Activated CD4-positive, alpha-beta memory T cell treated with anti-CD3 and anti-CD28 coated beads, Interleukin-2, amount 10 ng/mL, durations not matched to agents 7 days and 5 days (primary cell): Measurements from ENCODE around the gene RALGAPA2. TPM values are rescaled to one million over a fixed set of nuclear protein-coding genes. Genes with fewer than 3 reads are reported as not detected.

Source experiments
- CTCF ChIA-PET: fragments of 350-600 bp; sonication (Branson Sonifier 250); formaldehyde crosslinking; loops from one replicate; lab custom pipeline; 2021; ENCODE audit warnings: antibody characterized with exemption, inconsistent platforms; lab: Charles Lee
- POLR2A ChIA-PET: fragments of 350-600 bp; sonication (Branson Sonifier 250); formaldehyde crosslinking; loops from one replicate; lab custom pipeline; 2021; ENCODE audit warnings: antibody characterized with exemption; lab: Charles Lee
- DNase-seq: peaks from one replicate; pipeline ENCODE4 v3.0.0-alpha.2; 2020
- H3K27ac Mint-ChIP-seq: one replicate; pipeline ENCODE4 v1.8.0; 2021; ENCODE audit warnings: mild to moderate bottlenecking, mixed read lengths
- H3K27me3 Mint-ChIP-seq: one replicate; pipeline ENCODE4 v1.8.0; 2021; ENCODE audit warnings: mixed read lengths
- H3K36me3 Mint-ChIP-seq: one replicate; pipeline ENCODE4 v1.8.0; 2021; ENCODE audit warnings: low read depth, mixed read lengths
- H3K4me1 Mint-ChIP-seq: one replicate; pipeline ENCODE4 v1.8.0; 2021; ENCODE audit warnings: mixed read lengths
- H3K4me3 Mint-ChIP-seq: one replicate; pipeline ENCODE4 v1.8.0; 2021; ENCODE audit warnings: mild to moderate bottlenecking, mixed read lengths
- H3K9me3 Mint-ChIP-seq: one replicate; pipeline ENCODE4 v1.8.0; 2021; ENCODE audit warnings: mixed read lengths
- total RNA-seq, 2 experiments: library from RNA; stranded (reverse); gene quantifications; one replicate each; pipeline ENCODE4 v1.2.3, GENCODE V29; 2021

The RALGAPA2 gene
- total RNA-seq, 2 experiments from 2014 or later: 16.5 to 20.6 TPM

- ChIA-PET CTCF (no interaction called here), POLR2A (no interaction called here)
- Mint-ChIP-seq H3K4me3 (no peak overlapping the region), H3K36me3 (peaks cover 13% of the 10 kb centered on the region), H3K4me1 (no peaks in the 10 kb centered on the region), H3K27ac (no peak overlapping the region), H3K27me3 (no peaks in the 10 kb centered on the region), H3K9me3 (no peaks in the 10 kb centered on the region)
- no peak for DNase-seq
Measured at GRCh38 chr20:20629556-20630188, 82.8 kb downstream of the RALGAPA2 start.

DNA sequence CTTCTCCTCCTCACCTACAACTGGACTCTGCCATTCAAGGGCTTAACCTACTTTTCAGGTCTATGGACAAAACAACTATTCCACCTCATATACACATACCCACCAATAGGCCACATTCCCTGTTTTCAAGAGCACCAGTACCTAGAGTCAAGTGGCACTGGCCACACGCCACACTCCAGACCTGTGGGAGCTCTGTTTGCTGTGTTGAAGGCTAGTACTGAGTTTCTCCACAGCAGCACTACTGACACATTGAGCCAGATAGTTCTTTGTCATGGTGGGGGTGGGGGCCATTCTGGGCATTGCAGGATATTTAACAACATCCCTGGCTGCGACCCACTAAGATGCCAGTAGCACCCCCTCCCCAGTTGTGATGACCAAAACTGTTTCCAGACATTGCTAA, 84.1 kb downstream of the RALGAPA2 start:
- ChIA-PET CTCF (no interaction called here), POLR2A (no interaction called here)
- no peak overlapping the region for H3K4me3 Mint-ChIP-seq
- H3K9me3 Mint-ChIP-seq: no peaks in the 10 kb centered on the region
- no peak for DNase-seq
- H3K36me3 Mint-ChIP-seq: peaks cover 6% of the 10 kb centered on the region
- no peaks in the 10 kb centered on the region for H3K27me3 Mint-ChIP-seq
- no peaks in the 10 kb centered on the region for H3K4me1 Mint-ChIP-seq
- no peak overlapping the region for H3K27ac Mint-ChIP-seq

DNA sequence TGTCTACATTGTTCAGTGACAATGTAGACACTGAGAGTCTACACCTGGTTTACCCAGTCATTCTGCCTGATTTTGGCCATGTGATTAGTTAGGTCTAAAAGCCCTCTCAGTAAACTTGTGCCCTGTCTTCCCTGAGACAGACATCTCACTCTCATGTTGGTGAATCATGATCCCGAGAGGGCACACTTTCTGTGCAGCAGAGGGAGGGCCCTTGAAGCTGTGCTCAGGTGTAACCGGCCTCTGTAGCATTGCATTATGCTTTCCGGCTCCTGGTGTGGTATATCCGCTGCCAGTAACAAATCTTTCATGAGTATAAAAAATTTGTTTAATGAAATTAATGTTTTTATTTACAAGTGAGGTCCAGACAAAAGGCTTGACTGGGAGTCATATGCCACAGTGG, 85.0 kb downstream of the RALGAPA2 start:
- no peaks in the 10 kb centered on the region for H3K9me3 Mint-ChIP-seq

DNA sequence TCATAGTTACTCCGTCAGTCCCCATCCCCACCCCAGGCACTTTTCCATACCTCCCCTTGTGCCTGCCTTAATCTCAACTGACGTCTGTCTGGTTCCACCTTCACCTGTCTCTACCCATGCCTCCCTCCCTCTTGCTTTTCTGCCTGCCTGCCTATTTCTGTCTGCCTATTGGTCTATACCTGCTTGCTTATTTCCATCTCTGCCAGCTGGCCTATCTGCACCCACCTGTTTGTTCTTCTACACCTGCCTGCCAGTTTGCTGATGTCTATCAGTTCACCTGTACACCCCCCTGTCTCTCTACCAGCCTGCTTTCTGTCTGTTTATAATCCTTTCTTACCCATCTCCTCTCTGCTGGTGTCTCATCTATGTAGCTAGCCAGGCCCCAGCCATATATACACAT, 87.5 kb downstream of the RALGAPA2 start:
- no peaks in the 10 kb centered on the region for H3K4me1 Mint-ChIP-seq
- peaks cover 9% of the 10 kb centered on the region for H3K36me3 Mint-ChIP-seq
- ChIA-PET POLR2A (no interaction called here), CTCF (interaction anchor here (1.2 kb wide), 1 partner anchor 30 kb away, joined by 4 read pairs; no protein-coding TSS in a partner anchor)
- H3K27ac Mint-ChIP-seq: no peak overlapping the region
- no peak for DNase-seq
- H3K9me3 Mint-ChIP-seq: no peaks in the 10 kb centered on the region
- no peaks in the 10 kb centered on the region for H3K27me3 Mint-ChIP-seq
- H3K4me3 Mint-ChIP-seq: no peak overlapping the region

More for the DNA sequence above, 85.0 kb downstream of the RALGAPA2 start:
- H3K4me3 Mint-ChIP-seq: no peak overlapping the region
- no peaks in the 10 kb centered on the region for H3K4me1 Mint-ChIP-seq
- POLR2A ChIA-PET: no interaction called here
- DNase-seq: no peak
- H3K27ac Mint-ChIP-seq: no peak overlapping the region
- CTCF ChIA-PET: no interaction called here
- peaks cover 6% of the 10 kb centered on the region for H3K36me3 Mint-ChIP-seq
- H3K27me3 Mint-ChIP-seq: no peaks in the 10 kb centered on the region

DNA sequence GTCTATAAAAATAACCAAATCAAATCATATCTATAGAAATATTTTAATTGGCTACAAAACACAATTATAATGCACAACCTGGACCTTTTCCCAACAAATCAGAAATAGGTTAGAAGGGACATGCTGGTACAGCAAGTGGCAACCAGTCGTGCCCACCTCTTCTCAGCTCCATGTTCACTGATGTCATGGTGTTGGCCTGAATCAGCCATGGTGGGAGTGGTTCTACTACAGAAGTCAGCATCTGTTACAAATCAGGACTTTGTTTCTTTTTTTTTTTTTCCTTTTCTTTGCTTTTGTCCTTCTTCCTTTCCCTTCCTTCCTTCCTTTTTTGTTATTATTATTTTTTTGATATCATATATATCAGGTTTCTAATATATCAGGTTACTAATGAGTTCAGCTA, 91.2 kb downstream of the RALGAPA2 start:
- CTCF ChIA-PET: no interaction called here
- no peaks in the 10 kb centered on the region for H3K9me3 Mint-ChIP-seq
- no peaks in the 10 kb centered on the region for H3K4me1 Mint-ChIP-seq
- POLR2A ChIA-PET: no interaction called here
- no peak overlapping the region for H3K27ac Mint-ChIP-seq
- no peak for DNase-seq
- H3K4me3 Mint-ChIP-seq: no peak overlapping the region
- peaks cover 3% of the 10 kb centered on the region for H3K36me3 Mint-ChIP-seq
- H3K27me3 Mint-ChIP-seq: no peaks in the 10 kb centered on the region

- H3K27me3 Mint-ChIP-seq: no peaks in the 10 kb centered on the region
- ChIA-PET POLR2A (no interaction called here), CTCF (no interaction called here)
- DNase-seq: no peak
- H3K27ac Mint-ChIP-seq: no peak overlapping the region
- H3K4me1 Mint-ChIP-seq: no peaks in the 10 kb centered on the region
- H3K36me3 Mint-ChIP-seq: peaks cover 4% of the 10 kb centered on the region
- no peaks in the 10 kb centered on the region for H3K9me3 Mint-ChIP-seq
- no peak overlapping the region for H3K4me3 Mint-ChIP-seq
Measured at GRCh38 chr20:20614391-20614790, 98.1 kb downstream of the RALGAPA2 start.

GRCh38 chr20:20612251-20612650, 100.2 kb downstream of the RALGAPA2 start:
- no peaks in the 10 kb centered on the region for H3K9me3 Mint-ChIP-seq
- CTCF ChIA-PET: interaction anchor here (2.2 kb wide), 1 partner anchor 18 kb away, joined by 6 read pairs; no protein-coding TSS in a partner anchor
- no peaks in the 10 kb centered on the region for H3K4me1 Mint-ChIP-seq
- no peaks in the 10 kb centered on the region for H3K27me3 Mint-ChIP-seq
- DNase-seq: no peak
- peaks cover 4% of the 10 kb centered on the region for H3K36me3 Mint-ChIP-seq
- POLR2A ChIA-PET: no interaction called here
- H3K4me3 Mint-ChIP-seq: no peak overlapping the region
- no peak overlapping the region for H3K27ac Mint-ChIP-seq

DNA sequence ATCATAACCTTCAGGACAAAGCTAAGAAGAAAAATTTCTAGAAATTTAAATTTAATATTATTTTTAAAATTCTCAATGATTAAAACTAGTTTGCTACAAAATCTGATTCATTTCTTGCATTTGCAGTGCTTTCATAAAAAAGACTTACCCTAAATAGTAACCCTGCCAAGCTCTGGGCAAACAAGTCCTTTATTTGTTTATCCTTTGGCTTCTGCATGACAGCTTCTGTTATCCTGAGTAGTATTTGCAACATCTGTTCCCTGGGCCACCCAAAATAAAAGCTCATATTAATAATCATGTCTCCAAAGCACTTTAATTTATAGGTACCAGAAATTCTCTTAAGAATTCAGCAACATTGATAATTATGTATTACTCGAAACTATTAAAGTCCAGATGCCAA, 101.3 kb downstream of the RALGAPA2 start:
- no peak overlapping the region for H3K27ac Mint-ChIP-seq
- peaks cover 4% of the 10 kb centered on the region for H3K36me3 Mint-ChIP-seq
- POLR2A ChIA-PET: no interaction called here
- no peaks in the 10 kb centered on the region for H3K4me1 Mint-ChIP-seq
- CTCF ChIA-PET: interaction anchor here (2.2 kb wide), 1 partner anchor 17 kb away, joined by 6 read pairs; no protein-coding TSS in a partner anchor
- no peak for DNase-seq
- no peak overlapping the region for H3K4me3 Mint-ChIP-seq
- H3K27me3 Mint-ChIP-seq: no peaks in the 10 kb centered on the region
- H3K9me3 Mint-ChIP-seq: no peaks in the 10 kb centered on the region

DNA sequence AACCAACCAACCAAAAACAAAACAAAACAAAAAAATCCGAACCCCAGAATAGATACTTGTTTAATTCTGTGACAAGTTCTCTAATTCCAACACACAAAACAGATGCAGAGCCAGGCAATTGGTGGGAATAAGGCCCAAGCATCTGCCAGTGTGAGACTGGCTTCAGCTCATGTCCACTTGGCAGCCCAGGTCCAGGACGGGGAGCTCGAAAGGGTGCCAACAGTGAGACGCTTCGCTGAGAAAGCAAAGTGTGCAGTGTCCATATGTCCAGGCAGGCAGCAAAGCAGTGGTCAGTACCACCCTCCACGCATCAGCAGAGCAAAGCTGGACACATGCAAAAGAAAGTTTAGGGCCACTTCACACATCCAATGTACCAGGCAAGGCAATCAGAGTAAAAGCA, 102.9 kb downstream of the RALGAPA2 start:
- H3K4me1 Mint-ChIP-seq: no peaks in the 10 kb centered on the region
- ChIA-PET CTCF (interaction anchor here (1.4 kb wide), 1 partner anchor 15 kb away, joined by 5 read pairs; no protein-coding TSS in a partner anchor), POLR2A (no interaction called here)
- DNase-seq: no peak
- H3K27me3 Mint-ChIP-seq: no peaks in the 10 kb centered on the region
- H3K4me3 Mint-ChIP-seq: no peak overlapping the region
- no peaks in the 10 kb centered on the region for H3K9me3 Mint-ChIP-seq
- no peak overlapping the region for H3K27ac Mint-ChIP-seq
- peaks cover 7% of the 10 kb centered on the region for H3K36me3 Mint-ChIP-seq

DNA sequence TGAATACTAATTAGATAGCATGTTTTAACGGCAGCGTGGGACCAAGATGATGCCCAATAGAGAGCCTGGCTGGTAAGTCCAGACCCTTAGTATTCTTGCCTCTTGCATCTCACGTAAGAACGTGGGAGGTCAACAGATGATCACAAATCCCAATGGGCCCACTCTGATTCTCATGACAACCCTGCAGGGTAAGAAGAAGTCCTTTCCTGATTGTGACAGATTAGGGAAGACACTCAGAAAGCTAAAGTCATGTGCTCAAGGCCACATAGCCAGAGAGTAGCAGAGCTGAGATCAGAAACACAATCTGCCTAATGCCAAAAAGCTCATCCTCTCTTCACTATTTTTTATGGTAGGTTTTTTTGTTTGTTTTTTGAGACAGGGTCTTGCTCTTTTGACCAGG, 103.8 kb downstream of the RALGAPA2 start:
- Mint-ChIP-seq H3K9me3 (no peaks in the 10 kb centered on the region), H3K36me3 (peaks cover 7% of the 10 kb centered on the region), H3K4me1 (peaks cover 6% of the 10 kb centered on the region), H3K4me3 (no peak overlapping the region), H3K27ac (no peak overlapping the region), H3K27me3 (no peaks in the 10 kb centered on the region)
- POLR2A ChIA-PET: no interaction called here
- CTCF ChIA-PET: interaction anchor here (1.4 kb wide), 1 partner anchor 14 kb away, joined by 5 read pairs; no protein-coding TSS in a partner anchor
- DNase-seq: no peak

DNA sequence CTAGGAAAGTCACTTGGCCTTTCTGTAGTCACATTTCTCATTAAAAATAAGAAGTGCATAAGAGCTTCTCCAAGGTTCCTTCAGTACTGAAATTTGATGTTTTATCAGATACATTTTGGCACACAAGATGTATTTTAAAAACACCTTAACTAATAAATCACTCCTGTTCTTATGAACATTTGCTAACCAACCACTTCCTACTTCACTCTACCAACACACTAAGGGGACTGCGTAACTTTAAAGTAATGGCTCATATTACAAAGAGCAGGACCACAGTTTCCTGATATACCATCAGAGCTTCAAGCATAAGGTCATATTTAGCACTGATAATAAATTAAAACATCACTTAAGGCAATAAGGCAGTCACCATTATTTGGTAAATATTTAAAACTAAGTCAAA, 104.4 kb downstream of the RALGAPA2 start:
- H3K27me3 Mint-ChIP-seq: no peaks in the 10 kb centered on the region
- ChIA-PET CTCF (no interaction called here), POLR2A (no interaction called here)
- no peaks in the 10 kb centered on the region for H3K9me3 Mint-ChIP-seq
- no peak overlapping the region for H3K4me3 Mint-ChIP-seq
- no peak overlapping the region for H3K27ac Mint-ChIP-seq
- no peak for DNase-seq
- peaks cover 12% of the 10 kb centered on the region for H3K4me1 Mint-ChIP-seq
- peaks cover 7% of the 10 kb centered on the region for H3K36me3 Mint-ChIP-seq

DNA sequence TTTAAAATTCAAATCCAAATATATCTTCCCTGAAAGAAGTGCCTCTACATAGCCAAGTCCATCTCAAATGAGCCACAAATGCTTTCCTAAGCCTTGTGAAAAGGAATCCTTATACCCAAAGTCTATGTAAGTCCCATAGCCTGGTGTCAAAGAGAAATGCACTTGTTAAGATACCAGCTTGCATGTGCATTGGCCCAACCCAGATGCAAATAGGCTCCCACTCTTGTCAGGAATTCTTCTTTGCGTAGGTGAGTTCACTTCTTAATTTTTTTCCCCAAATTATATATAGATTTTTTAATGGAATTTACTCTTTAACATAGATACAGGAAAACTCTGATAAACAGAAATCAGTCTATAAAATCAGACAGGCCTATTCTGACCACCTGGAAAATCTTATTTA, 105.6 kb downstream of the RALGAPA2 start:
- H3K36me3 Mint-ChIP-seq: peaks cover 7% of the 10 kb centered on the region
- H3K27ac Mint-ChIP-seq: no peak overlapping the region
- ChIA-PET CTCF (no interaction called here), POLR2A (no interaction called here)
- H3K27me3 Mint-ChIP-seq: no peaks in the 10 kb centered on the region
- DNase-seq: no peak
- no peak overlapping the region for H3K4me3 Mint-ChIP-seq
- no peaks in the 10 kb centered on the region for H3K9me3 Mint-ChIP-seq
- H3K4me1 Mint-ChIP-seq: peaks cover 16% of the 10 kb centered on the region

- H3K4me3 Mint-ChIP-seq: no peak overlapping the region
- POLR2A ChIA-PET: no interaction called here
- H3K4me1 Mint-ChIP-seq: peaks cover 16% of the 10 kb centered on the region
- peaks cover 7% of the 10 kb centered on the region for H3K36me3 Mint-ChIP-seq
- H3K27me3 Mint-ChIP-seq: no peaks in the 10 kb centered on the region
- no peak overlapping the region for H3K27ac Mint-ChIP-seq
- H3K9me3 Mint-ChIP-seq: no peaks in the 10 kb centered on the region
- CTCF ChIA-PET: interaction anchor here (3.4 kb wide), 1 partner anchor 11 kb away, joined by 26 read pairs; no protein-coding TSS in a partner anchor
- no peak for DNase-seq
Measured at GRCh38 chr20:20606050-20606449, 106.4 kb downstream of the RALGAPA2 start.

GRCh38 chr20:20604907-20605306, 107.5 kb downstream of the RALGAPA2 start:
- H3K27me3 Mint-ChIP-seq: no peaks in the 10 kb centered on the region
- peaks cover 16% of the 10 kb centered on the region for H3K4me1 Mint-ChIP-seq
- H3K36me3 Mint-ChIP-seq: peaks cover 7% of the 10 kb centered on the region
- POLR2A ChIA-PET: no interaction called here
- CTCF ChIA-PET: interaction anchor here (1.1 to 3.4 kb wide), 2 partner anchors 10 to 234 kb away, joined by 3 to 26 read pairs; no protein-coding TSS in a partner anchor
- H3K4me3 Mint-ChIP-seq: no peak overlapping the region
- DNase-seq: no peak
- H3K9me3 Mint-ChIP-seq: no peaks in the 10 kb centered on the region
- no peak overlapping the region for H3K27ac Mint-ChIP-seq
